ENCODE data around the gene PDCD11. TPM values are rescaled to one million over a fixed set of nuclear protein-coding genes. Genes with fewer than 3 reads are reported as not detected.

PDCD11 gene
- total RNA-seq, 4 donors from 2014 or later, result 11.6 to 42.1 (median 19.0) TPM

- Histone ChIP-seq H3K4me3 (no peak overlapping the region), H3K27ac (no peak overlapping the region), H3K36me3 (no peaks in the 10 kb centered on the region), H3K4me1 (peaks cover 0 to 10% (median 4%) of the 10 kb centered on the region in 4 donors), H3K27me3 (peaks cover 0 to 17% of the 10 kb centered on the region in 2 donors), H3K9me3 (no peaks in the 10 kb centered on the region)
- no peak for TF ChIP-seq POLR2A (IDR thresholded peaks at IDR 0.05)
- no peak for DNase-seq
Measured at GRCh38 chr10:103490986-103491314, 94.5 kb downstream of the PDCD11 start.

- Histone ChIP-seq H3K4me3 (no peak overlapping the region), H3K4me1 (peaks cover 0 to 10% (median 4%) of the 10 kb centered on the region in 4 donors), H3K9me3 (no peaks in the 10 kb centered on the region), H3K27ac (no peak overlapping the region), H3K27me3 (peaks cover 0 to 17% of the 10 kb centered on the region in 2 donors), H3K36me3 (no peaks in the 10 kb centered on the region)
- no peak for DNase-seq
- TF ChIP-seq CTCF (IDR thresholded peaks at IDR 0.05) (no peak), POLR2A (IDR thresholded peaks at IDR 0.05) (no peak)
Measured at GRCh38 chr10:103491729-103492364, 95.4 kb downstream of the PDCD11 start.

GRCh38 chr10:103492655-103493261 lies 96.3 kb downstream of the PDCD11 start:
- Histone ChIP-seq H3K27ac (no peak overlapping the region), H3K4me1 (peaks cover 0 to 10% (median 4%) of the 10 kb centered on the region in 4 donors), H3K27me3 (peaks cover 0 to 17% of the 10 kb centered on the region in 2 donors), H3K4me3 (peak overlapping the region in 2 of 4 donors; percentile 66 to 72), H3K36me3 (no peaks in the 10 kb centered on the region), H3K9me3 (no peaks in the 10 kb centered on the region)
- DNase-seq, result no peak
- TF ChIP-seq POLR2A (IDR thresholded peaks at IDR 0.05) (no peak), CTCF (IDR thresholded peaks at IDR 0.05) (no peak)

- peaks cover 0 to 10% (median 4%) of the 10 kb centered on the region in 4 donors for H3K4me1 ChIP-seq
- TF ChIP-seq POLR2A (IDR thresholded peaks at IDR 0.05) (no peak), CTCF (IDR thresholded peaks at IDR 0.05) (no peak)
- H3K27ac ChIP-seq, result peak within 1 kb of the TSS in 2 of 4 donors; percentile 5 to 30
- no peaks in the 10 kb centered on the region for H3K36me3 ChIP-seq
- H3K4me3 ChIP-seq, result peak within 1 kb of the TSS; percentile 37 to 72 (median 64)
- no peak for DNase-seq
- H3K27me3 ChIP-seq, result peaks cover 0 to 17% of the 10 kb centered on the region in 2 donors
- H3K9me3 ChIP-seq, result no peaks in the 10 kb centered on the region
Measured at GRCh38 chr10:103493362-103493915, 97.0 kb downstream of the PDCD11 start, which contains the start of gene NEURL1. NEURL1 (plus strand) TSS chr10:103493705; CDS start chr10:103494388, 683 bp downstream.

- Histone ChIP-seq H3K27ac (peak overlapping the region in 2 of 4 donors; percentile 5 to 30), H3K36me3 (no peaks in the 10 kb centered on the region), H3K9me3 (no peaks in the 10 kb centered on the region), H3K4me3 (peak overlapping the region; percentile 37 to 72 (median 64)), H3K4me1 (peaks cover 0 to 10% (median 4%) of the 10 kb centered on the region in 4 donors), H3K27me3 (peaks cover 0 to 17% of the 10 kb centered on the region in 2 donors)
- TF ChIP-seq CTCF (IDR thresholded peaks at IDR 0.05) (no peak), POLR2A (IDR thresholded peaks at IDR 0.05) (no peak)
- peak in 1 of 3 donors; percentile 56 for DNase-seq
Measured at GRCh38 chr10:103493916-103494877, 97.8 kb downstream of the PDCD11 start.

Data from Peyer's patch (tissue), 4 donors.